Fibroblast of lung (primary cell): ENCODE measurements around the gene PTPRU. TPM values are rescaled to one million over a fixed set of nuclear protein-coding genes. Genes with fewer than 3 reads are reported as not detected.

Source experiments
- DNase-seq, 2 donors: peaks; one replicate each; pipeline versions ENCODE4 v3.0.0 to v3.0.0-alpha.2; 2010; ENCODE audit warnings: low read depth in 2 of 2
- H2AFZ ChIP-seq: 2 replicates; pipeline ENCODE4 v1.5.1; 2012; ENCODE audit warnings: low read length, control low read depth, inconsistent platforms
- H3K27ac ChIP-seq: 2 replicates; pipeline ENCODE4 v1.5.1; 2011; ENCODE audit warnings: low read length, control low read depth; ENCODE audit not compliant: insufficient read depth
- H3K27me3 ChIP-seq: 2 replicates; pipeline ENCODE4 v1.5.1; 2011; ENCODE audit warnings: mild to moderate bottlenecking, low read length; ENCODE audit not compliant: control insufficient read depth, insufficient read depth
- H3K36me3 ChIP-seq: 2 replicates; pipeline ENCODE4 v1.5.1; 2011; ENCODE audit warnings: low read length; ENCODE audit not compliant: control insufficient read depth, insufficient read depth
- H3K4me1 ChIP-seq: 2 replicates; pipeline ENCODE4 v1.5.1; 2011; ENCODE audit warnings: low read length; ENCODE audit not compliant: control insufficient read depth, insufficient read depth; ENCODE audit errors: extremely low read depth
- H3K4me2 ChIP-seq: 2 replicates; pipeline ENCODE4 v1.5.1; 2011; ENCODE audit warnings: low read length, control low read depth; ENCODE audit not compliant: insufficient read depth; ENCODE audit errors: extremely low read depth
- H3K4me3 ChIP-seq, 4 experiments: fragments of 200-600 bp in 1 of 4; sonication (generic) in 1 of 4; replicated peaks in 1 of 4; 2 replicates each; pipeline ENCODE4 v1.5.1; 2011 to 2016; ENCODE audit warnings: low read length in 4 of 4, low read depth in 3 of 4, mild to moderate bottlenecking in 3 of 4, control low read depth in 2 of 4, inconsistent platforms in 1 of 4, mixed read lengths in 1 of 4; ENCODE audit not compliant: insufficient read depth in 1 of 4; ENCODE audit errors: control extremely low read depth in 1 of 4
- H3K79me2 ChIP-seq: 2 replicates; pipeline ENCODE4 v1.5.1; 2012; ENCODE audit warnings: mild to moderate bottlenecking, low read length, inconsistent platforms; ENCODE audit not compliant: control insufficient read depth, insufficient read depth
- H3K9ac ChIP-seq: 2 replicates; pipeline ENCODE4 v1.5.1; 2011; ENCODE audit warnings: mild to moderate bottlenecking, low read length, control low read depth; ENCODE audit not compliant: insufficient read depth
- H3K9me3 ChIP-seq: 2 replicates; pipeline ENCODE4 v1.5.1; 2012; ENCODE audit warnings: low read depth, low read length; ENCODE audit not compliant: control insufficient read depth, insufficient read depth
- H4K20me1 ChIP-seq: 2 replicates; pipeline ENCODE4 v1.5.1; 2011; ENCODE audit warnings: low read length; ENCODE audit not compliant: control insufficient read depth, insufficient read depth; ENCODE audit errors: extremely low read depth
- CTCF ChIP-seq, 2 donors: IDR thresholded peaks in 1 of 2; conservative IDR thresholded peaks in 1 of 2; 1 replicate in 1 of 2; 2 replicates in 1 of 2; pipeline ENCODE4 v1.5.1; 2011 to 2012; ENCODE audit warnings: low read length in 2 of 2, control low read depth in 1 of 2, inconsistent platforms in 1 of 2, low read depth in 1 of 2, mild to moderate bottlenecking in 1 of 2
- EZH2 ChIP-seq: IDR thresholded peaks from 2 replicates; pipeline ENCODE4 v1.5.1; 2012; ENCODE audit warnings: low read length, control low read depth, mild to moderate bottlenecking; ENCODE audit errors: missing control alignments
- polyA plus RNA-seq, 2 donors: library from polyadenylated mRNA; depleted of rRNA in 1 of 2; stranded (reverse) in 1 of 2; unstranded in 1 of 2; fragments of >200 nt; gene quantifications; 2 replicates each; pipeline ENCODE4 v1.2.1, GENCODE V29; 2011 to 2012; ENCODE audit warnings: missing spikeins in 1 of 2
- total RNA-seq: library from RNA; depleted of rRNA; stranded (reverse); fragments of >200 nt; gene quantifications from 2 replicates; pipeline ENCODE4 v1.2.1, GENCODE V29; 2014

The PTPRU gene
- total and polyA plus RNA-seq, 2 donors (not counting 1 experiment from before 2014, with no cell fraction given): 1.4 to 25.8 TPM

- H3K36me3 ChIP-seq: no peaks in the 10 kb centered on the region
- no peak overlapping the region for H3K4me3 ChIP-seq
- no peaks in the 10 kb centered on the region for H3K9me3 ChIP-seq
- no peak overlapping the region for H3K27ac ChIP-seq
- no peaks in the 10 kb centered on the region for H3K79me2 ChIP-seq
- no peak for DNase-seq
- no peaks in the 10 kb centered on the region for H3K27me3 ChIP-seq
- no peaks in the 10 kb centered on the region for H3K4me1 ChIP-seq
- no peaks in the 10 kb centered on the region for H4K20me1 ChIP-seq
- H2AFZ ChIP-seq: no peak overlapping the region
- no peak overlapping the region for H3K4me2 ChIP-seq
- no peak overlapping the region for H3K9ac ChIP-seq
- TF ChIP-seq EZH2: no peak
- no peak for TF ChIP-seq CTCF (conservative IDR thresholded peaks at IDR 0.05 in 1 of 2, IDR thresholded peaks at IDR 0.05 in 1 of 2; ENCODE audit: low read depth in 1 of 2, low read length in 2 of 2)
Observed at GRCh38 chr1:29324771-29325351, 88.5 kb downstream of the PTPRU start.

GRCh38 chr1:29325675-29326074 lies 89.4 kb downstream of the PTPRU start:
- Histone ChIP-seq H2AFZ (no peak overlapping the region), H3K36me3 (no peaks in the 10 kb centered on the region), H3K4me2 (no peak overlapping the region), H3K27me3 (no peaks in the 10 kb centered on the region), H3K4me1 (no peaks in the 10 kb centered on the region), H3K9me3 (no peaks in the 10 kb centered on the region), H3K4me3 (no peak overlapping the region), H3K79me2 (no peaks in the 10 kb centered on the region), H3K9ac (no peak overlapping the region), H4K20me1 (no peaks in the 10 kb centered on the region), H3K27ac (no peak overlapping the region)
- TF ChIP-seq EZH2: no peak
- no peak for TF ChIP-seq CTCF (conservative IDR thresholded peaks at IDR 0.05 in 1 of 2, IDR thresholded peaks at IDR 0.05 in 1 of 2; ENCODE audit: low read depth in 1 of 2, low read length in 2 of 2)
- no peak for DNase-seq

- Histone ChIP-seq H3K27ac (no peak overlapping the region), H3K9ac (no peak overlapping the region), H4K20me1 (no peaks in the 10 kb centered on the region), H3K4me3 (no peak overlapping the region), H3K4me1 (no peaks in the 10 kb centered on the region), H2AFZ (no peak overlapping the region), H3K27me3 (no peaks in the 10 kb centered on the region), H3K36me3 (no peaks in the 10 kb centered on the region), H3K79me2 (no peaks in the 10 kb centered on the region), H3K9me3 (no peaks in the 10 kb centered on the region), H3K4me2 (no peak overlapping the region)
- no peak for TF ChIP-seq CTCF (conservative IDR thresholded peaks at IDR 0.05 in 1 of 2, IDR thresholded peaks at IDR 0.05 in 1 of 2; ENCODE audit: low read depth in 1 of 2, low read length in 2 of 2)
- no peak for TF ChIP-seq EZH2
- no peak for DNase-seq
Observed at GRCh38 chr1:29326123-29326522, 89.8 kb downstream of the PTPRU start.
